HG03135 (cell line): ENCODE data around the gene UNC119.

Source experiments
- ATAC-seq: cut with Tn5 transposase; IDR thresholded peaks from one replicate; pipeline ENCODE4 v1.9.1; 2021; ENCODE audit warnings: mild to moderate bottlenecking, moderate library complexity; ENCODE audit not compliant: unreplicated experiment

UNC119 gene

GRCh38 chr17:28573521-28573920, 21.1 kb upstream of the UNC119 start:
- ATAC-seq, result no peak

- no peak for ATAC-seq
Measured at GRCh38 chr17:28573040-28573380, 20.6 kb upstream of the UNC119 start.

DNA sequence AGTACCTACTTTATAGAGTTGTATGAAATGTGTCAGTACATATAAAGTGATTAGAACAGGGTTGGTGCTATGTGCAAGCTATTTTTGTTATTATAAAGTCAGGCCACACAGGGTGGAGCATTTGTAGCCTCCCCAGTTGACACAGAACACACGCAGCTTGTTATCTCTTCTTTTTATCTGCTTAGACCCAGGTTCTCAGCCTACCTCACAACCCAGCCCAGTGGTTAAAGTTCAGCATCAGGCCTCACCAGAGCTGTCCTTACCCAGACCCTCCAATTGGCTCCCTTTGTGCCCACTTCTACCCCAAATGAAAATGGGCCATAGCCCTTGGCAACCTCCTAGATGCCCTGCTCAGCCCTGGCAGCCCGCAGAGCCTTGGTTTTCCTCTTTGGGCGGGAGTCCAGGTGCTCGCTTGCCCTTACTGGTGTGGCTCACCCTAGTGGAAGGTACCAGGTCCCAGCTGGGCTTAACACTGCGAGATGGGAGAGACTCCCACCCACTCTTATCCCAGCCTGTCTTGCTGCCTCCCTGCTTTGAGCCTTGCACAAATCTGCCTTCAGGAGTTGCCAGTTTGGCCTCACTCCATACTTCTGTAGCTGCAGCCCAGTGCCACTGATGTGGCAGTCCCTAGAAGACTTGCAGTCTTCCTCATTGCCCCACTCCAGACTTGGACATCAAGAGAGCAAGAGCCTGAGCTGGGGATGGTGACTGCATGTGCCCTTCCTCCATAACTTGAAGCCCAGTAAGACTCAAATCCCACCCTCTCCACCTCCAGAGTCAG, 20.0 kb upstream of the UNC119 start:
- ATAC-seq, result no peak

GRCh38 chr17:28571361-28572122, 19.1 kb upstream of the UNC119 start, which contains the start of gene PIGS:
Gene PIGS, minus strand, starts transcription at chr17:28571524. Its CDS starts 28 bp downstream, at chr17:28571496.
- peak; percentile 79 for ATAC-seq

GRCh38 chr17:28570716-28571360, 18.4 kb upstream of the UNC119 start:
- peak; percentile 21 for ATAC-seq

DNA sequence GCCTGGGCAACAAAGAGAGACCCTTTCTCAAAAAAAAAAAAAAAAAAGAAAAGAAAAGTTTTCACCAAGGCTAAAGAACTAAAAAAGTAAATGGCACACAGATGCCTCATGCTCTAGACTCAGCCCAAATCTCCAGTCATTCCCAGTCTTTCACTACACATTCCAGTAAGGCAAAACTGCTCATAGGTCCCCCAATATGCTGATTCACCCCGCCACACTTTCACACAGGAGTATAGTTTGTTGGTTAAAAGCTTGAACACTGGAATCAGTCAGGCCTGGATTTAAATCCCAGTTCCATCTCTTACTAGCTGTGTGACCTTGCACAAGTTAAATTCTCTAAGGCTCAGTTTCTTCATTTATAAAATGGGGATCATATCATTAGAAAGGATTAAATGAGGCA, 17.0 kb upstream of the UNC119 start:
- no peak for ATAC-seq

DNA sequence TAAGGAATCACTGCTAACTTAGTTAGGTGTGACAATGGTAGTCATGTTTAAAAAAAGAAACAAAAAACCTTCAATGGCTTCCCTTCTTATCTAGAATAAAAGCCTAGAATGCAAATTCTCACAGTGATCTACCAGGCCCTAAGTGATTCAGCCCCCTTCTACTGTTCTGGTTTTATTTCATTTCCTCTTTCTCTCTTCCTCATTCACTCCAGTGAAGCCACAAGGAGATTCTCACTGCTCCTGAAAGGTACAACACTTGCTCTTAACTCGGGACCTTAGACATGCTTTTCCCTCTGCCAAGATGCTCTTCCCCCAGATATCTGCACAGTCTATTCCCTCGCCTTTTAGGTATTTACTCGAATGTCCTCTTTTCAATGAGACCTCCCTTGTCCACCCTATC, 15.2 kb upstream of the UNC119 start:
- ATAC-seq, result no peak

GRCh38 chr17:28563475-28563874, 11.1 kb upstream of the UNC119 start:
- ATAC-seq, result no peak

DNA sequence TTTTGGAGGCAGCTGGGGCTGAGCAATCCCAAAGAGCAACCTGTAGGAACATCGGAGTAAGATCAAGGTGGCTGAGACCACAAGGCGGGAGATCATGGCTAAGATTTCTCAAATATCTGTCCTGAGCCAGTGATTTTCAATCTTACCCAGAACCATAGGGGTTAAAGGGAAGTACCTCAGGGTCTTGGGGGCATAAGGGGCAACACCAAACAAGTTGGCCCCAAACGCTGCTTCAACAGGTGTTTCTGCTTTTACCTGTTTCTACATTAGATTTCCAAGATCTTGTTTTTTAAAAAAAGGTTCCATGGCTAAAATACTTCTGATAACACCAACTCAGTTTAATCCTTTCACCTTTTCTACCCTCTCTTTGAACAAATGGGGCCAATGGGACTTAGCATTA, 2.6 kb upstream of the UNC119 start:
- no peak for ATAC-seq

DNA sequence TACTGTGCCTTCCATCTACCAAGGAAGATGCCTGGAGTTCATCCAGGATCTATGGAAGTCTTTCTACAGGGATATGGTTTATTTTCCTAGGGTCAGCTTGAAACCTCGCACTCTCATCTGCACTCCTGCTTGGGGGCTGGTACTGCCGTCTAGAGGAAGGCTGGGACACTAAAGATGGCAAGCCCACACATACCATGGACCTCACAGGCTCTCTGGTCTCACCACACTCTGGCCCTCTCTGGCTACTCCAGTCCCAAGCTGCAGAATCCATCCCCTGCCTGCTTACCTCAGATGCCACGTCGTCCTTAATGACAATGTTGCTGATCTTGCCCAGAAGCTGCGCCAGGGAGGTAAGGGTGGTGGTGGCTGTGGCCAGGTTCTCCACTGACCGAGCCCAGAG, 2.1 kb upstream of the UNC119 start:
- no peak for ATAC-seq

- no peak for ATAC-seq
Measured at GRCh38 chr17:28553000-28553505, 629 bp upstream of the UNC119 start.

DNA sequence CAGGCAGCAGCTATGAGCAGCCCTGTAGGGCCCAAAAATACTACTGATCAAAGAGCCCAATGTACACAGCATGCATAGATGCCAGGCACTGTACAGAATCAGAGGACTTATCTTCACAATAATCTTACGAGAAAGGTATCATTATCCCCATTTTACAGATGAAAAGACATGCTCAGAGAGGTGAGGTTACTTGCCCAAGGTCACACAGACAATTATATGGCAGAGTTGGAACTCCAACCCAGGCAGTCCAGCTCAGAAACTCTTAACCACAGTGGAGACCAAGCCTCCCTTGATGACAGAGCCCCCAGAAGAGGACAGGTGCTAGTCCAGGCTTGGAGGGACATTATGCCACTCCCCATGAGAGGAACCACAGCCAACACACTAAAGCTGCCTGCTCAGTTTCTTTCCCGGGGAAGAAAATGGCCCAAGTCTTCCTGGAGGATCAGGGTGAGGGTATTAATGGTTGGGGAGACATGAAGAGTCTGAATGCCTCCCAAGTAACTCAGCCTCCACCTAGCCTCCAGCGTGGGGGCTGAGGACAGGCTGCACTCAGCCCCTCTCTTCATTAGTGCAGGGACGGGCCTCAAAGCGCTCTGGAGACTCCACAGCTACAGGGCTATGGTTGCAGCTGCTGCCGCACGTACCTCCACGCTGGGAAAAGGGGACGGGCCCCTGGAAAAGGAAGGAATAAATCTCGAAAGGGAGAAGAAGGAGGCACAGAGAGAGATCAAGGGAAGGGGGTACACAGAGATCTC, 826 bp downstream of the UNC119 start:
- ATAC-seq, result no peak

GRCh38 chr17:28550858-28551257, 1.6 kb downstream of the UNC119 start:
- ATAC-seq, result no peak

- ATAC-seq, result peak; percentile 43
Measured at GRCh38 chr17:28549236-28550132, 2.9 kb downstream of the UNC119 start.

DNA sequence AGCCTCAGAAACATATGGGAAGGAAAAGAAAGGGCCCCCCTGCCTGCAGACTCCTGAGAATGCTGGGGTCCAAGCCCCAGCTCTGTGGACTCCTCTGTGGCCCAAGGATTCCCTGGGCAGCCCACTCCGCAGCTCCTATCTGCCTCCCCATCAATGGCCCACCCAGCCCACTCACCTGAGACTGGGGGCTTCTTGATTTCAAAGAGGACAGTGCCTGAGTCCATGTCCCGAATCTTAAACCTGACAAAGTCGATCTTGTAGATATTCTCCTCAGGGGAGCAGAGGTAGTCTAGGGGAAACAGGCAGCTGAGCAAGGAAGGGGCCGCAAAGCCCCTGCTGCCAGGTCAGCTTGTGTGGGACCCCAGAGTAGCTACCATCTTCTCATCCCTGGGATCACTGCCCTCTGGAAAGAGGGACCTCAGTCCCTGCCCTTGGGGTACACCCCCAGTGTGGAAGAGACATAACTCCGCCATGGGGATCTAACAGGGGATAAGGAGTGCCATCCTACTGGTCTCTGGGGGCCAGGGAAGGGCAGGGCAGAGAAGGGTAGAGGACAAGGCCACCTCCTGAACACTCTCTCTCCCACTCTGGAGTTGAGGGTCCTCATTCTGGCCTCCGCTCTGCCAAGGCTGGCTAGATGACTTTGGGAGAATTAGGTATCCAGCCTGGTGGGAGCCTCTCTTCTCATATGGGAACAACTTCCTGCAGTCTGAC, 3.9 kb downstream of the UNC119 start:
- no peak for ATAC-seq

- no peak for ATAC-seq
Measured at GRCh38 chr17:28547623-28548416, 4.6 kb downstream of the UNC119 start.

- no peak for ATAC-seq
Measured at GRCh38 chr17:28547096-28547622, 5.3 kb downstream of the UNC119 start.

- no peak for ATAC-seq
Measured at GRCh38 chr17:28545787-28546415, 6.5 kb downstream of the UNC119 start.
